HL-60/S4 (cell line): ENCODE measurements around the gene TCEA2.
"Not testable (repeated sequence)": the region's sequence is repeated elsewhere in the genome, so short reads cannot be mapped to it uniquely, and the experiment has no call there.

Experiments
- in situ Hi-C: fragments of 300-500 bp; cut with MboI; formaldehyde crosslinking; loops from 2 replicates; pipeline ENCODE4 v1.14.3; 2022; ENCODE audit warnings: low sequenced_read_pairs

TCEA2 gene

DNA sequence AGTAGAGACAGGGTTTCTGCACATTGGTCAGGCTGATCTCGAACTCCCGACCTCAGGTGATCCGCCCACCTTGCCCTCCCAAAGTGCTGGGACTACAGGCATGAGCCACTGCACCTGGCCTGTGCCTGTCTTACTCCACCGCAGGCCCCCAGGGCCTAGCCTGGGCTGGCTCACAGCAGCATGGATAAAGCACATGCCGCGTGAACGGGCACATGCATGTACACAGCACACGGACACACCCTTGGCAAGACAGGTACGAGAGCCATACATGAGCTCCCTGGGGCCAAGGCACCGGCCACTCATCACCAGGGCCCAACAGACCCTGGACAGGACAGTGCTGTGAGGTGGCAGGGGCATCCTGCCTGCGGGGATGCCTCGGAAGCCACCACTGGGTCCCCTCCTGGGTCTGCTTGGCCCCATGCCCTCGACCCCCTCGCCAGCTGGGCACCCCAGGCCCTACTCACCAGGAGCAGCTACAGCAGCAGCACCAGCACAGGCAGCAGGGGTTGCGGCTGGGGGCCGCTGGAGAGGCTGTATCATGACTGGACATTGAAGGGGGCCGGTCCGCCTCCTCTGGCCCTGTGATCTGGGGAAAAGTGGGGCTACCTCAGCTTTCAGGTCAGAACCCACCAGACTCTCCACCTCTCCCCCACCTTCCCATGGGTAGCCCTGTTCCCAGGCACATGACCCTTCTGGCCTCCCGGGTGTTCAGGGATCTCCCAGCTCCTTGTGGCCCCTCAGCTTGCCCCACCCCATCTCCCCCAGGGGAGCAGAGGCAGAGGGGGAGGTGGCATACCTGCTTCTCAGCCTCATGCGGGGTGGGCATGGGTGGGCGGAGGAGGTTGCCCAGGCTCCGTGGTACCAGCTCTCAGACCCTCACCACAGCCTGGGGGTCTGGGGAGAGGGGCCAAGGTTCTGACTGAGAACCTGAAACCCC lies 13.3 kb downstream of the TCEA2 start:
- in situ Hi-C loops: no loop called here

- in situ Hi-C loops: no loop called here
These were observed 14.1 kb downstream of the TCEA2 start for GRCh38 chr20:64077094-64077493.

DNA sequence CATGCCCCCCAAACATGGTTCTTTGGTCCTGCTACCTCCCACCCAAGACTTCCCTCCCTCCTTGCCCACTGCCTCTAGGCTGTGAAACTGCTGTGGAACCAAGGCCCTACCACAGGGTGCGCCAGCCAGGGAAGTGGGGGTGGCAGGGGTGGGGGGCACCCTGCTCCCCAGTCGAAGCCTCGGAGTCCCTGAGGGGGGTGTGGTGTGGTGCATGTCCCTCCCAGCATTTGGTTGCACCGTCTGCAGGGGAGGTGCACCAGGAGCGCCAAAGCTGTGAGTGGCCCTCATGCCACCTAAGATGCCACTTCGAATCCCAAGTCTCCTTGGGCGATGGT lies 14.5 kb downstream of the TCEA2 start:
- in situ Hi-C loops: no loop called here

DNA sequence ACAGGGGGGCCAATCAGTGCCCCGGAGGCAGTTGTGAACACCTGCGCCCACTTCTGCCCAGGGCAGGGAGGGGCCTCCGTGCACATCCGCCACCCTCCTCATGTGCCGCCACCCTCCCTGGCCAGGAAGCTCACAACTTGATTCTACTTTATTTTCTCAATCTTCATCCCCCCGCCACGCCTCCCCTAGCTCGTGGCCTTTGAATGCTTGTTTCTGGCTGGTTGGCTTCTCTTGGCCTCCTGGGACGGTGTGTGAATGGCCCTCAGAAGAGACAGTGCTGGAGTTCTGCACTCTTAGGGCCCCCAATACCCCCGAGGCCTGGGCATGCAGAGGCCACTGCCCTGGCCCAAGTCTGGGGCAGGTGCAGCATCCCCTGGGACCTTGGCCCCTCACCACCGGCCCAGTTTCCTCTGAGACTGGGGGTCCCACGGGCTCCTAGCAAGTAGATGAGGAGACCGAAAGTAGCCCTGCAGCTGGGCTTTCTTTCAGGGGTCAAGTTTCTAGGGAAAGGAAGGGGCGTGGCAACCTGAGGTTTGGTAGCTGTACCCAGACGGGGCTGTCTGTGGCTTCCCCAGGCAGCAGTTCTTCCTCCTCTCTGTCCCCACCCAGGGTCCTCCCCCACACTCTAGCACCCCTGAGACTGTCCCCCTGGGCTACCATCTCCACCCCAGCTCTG lies 15.0 kb downstream of the TCEA2 start:
- in situ Hi-C loops: no loop called here

- in situ Hi-C loops: no loop called here
These were observed 15.9 kb downstream of the TCEA2 start for GRCh38 chr20:64078934-64079272.

DNA sequence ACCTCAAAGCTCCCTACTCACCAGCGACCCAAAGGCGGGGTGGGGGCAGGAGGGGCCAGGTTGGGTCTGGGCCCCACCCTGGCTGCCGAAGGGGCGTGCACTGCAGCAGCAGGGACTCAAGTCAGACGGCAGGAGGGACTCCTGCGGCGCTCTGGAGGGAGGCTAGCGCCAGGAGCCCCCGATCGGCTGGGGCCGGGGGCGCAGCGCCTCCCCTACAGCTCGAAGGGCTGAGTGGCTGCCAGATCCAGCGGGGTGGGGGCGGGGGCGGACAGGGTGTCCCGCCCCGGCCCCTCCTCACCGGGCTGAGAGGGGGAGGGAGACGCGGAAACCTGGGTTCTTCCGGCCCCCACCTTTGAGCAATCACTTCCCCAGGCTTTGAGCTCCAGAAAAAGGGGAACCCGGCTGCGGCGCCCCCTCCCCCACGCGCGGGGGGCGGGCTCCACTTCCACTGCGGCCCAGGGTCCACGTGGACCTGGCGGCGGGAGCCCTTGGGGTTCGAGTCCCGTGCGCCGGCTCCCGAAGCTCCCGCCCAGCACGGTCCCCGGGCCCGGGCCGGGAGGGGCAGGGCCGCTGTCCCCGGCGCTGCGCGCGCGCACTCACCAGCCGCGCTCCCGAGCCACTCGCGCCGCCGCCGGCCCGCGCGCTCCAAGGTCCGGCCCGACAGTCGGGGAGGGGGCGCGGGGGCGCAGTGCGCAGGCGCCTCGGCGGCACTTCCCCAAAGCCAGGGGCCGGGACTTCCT lies 16.4 kb downstream of the TCEA2 start, which contains the start of gene RGS19:
Gene RGS19 (minus strand): TSS at position 246 of the 740 bp plus-strand sequence. CDS start 2,632 bp downstream, outside the sequence.
- in situ Hi-C loops: no loop called here

DNA sequence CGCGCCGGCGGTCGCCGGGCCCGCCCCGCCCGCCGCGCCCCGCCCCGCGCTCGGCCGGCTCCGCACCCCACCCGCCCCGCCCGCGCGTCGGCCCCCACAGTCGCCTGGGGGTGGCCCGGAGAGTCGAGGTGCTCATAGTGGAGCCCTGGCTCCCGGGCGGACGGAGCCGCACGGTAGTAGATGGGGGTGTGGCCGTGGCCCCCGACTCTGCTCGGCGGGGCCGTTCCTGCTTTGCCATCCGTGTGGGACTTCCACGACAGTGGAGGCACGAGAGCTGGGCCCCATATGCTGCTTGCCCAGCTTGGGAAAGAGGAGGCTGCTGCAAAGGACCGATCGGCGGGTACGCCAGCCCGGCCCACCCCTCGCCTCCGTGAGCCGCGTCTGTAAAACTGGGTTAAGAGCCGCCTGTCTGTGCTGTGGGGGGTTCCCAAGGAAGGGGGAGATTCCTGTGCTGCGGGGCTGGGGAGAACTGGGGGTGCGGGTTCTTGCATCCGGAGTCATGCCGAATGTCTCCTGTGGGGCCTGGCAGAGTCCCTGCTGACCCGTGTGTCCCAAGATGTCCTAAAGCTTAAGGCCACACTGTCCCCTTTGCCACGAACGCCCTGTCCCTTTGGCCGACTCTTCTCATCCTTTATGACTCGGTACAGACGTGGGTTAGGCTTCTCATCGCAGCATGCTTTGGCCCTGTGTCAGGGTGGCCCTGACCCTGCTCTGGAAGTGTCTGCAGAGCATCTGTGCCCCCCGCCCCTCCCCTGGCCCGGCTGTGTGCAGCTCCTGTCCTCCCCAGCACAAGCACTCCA lies 17.2 kb downstream of the TCEA2 start, which contains the start of gene OPRL1:
Gene OPRL1 (plus strand): TSS at position 70 of the 800 bp plus-strand sequence. CDS start 12,639 bp downstream, outside the sequence.
- in situ Hi-C loops: no loop called here

GRCh38 chr20:64080813-64081623 lies 18.0 kb downstream of the TCEA2 start:
- in situ Hi-C loops: no loop called here

DNA sequence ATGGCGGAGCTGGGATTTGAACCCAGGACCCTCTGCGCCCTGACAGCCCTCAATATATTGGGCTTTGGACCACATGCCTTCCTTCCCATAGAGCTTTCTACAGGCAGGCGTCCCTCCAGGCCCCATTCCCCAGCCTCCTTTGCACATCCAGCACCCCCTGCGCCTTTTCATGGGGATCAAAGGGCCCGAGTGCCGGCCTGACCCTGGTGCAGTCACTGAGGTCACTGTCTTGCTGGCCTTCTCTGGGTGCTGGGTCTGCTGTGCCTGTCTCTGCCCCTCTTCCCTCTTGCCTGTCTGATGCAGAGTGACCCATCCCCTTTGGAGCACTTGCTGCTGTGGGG lies 18.6 kb downstream of the TCEA2 start:
- in situ Hi-C loops: no loop called here

GRCh38 chr20:64082126-64082731 lies 19.2 kb downstream of the TCEA2 start:
- in situ Hi-C loops: no loop called here

DNA sequence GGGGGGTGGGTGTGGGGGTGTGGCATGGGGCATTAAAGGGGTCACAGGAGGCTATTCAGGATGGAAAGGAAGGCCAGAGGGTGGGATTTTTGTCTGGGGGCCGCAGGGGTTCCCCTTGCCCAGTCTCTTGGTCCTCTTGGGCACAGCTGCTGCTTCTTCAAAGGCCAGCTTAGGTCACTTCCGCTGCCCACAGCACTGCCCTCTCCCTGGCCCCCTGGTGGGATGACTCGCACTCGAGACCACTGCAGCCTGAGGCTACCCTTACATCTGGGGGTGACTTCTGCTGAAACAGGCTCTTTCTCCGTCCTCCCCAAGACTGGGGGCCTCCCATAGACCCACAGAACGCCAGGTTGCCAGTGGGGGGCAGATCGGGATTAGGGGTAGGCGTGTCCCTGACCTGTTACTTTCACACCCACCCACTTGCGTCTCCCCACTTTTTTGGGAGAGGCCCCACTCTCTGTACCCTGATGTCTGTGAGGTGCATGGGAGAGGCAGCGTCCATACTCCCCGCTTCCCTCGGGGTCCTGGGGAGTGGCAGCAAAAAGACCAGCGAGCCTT lies 19.9 kb downstream of the TCEA2 start:
- in situ Hi-C loops: no loop called here

GRCh38 chr20:64083378-64083803 lies 20.4 kb downstream of the TCEA2 start:
- in situ Hi-C loops: no loop called here

DNA sequence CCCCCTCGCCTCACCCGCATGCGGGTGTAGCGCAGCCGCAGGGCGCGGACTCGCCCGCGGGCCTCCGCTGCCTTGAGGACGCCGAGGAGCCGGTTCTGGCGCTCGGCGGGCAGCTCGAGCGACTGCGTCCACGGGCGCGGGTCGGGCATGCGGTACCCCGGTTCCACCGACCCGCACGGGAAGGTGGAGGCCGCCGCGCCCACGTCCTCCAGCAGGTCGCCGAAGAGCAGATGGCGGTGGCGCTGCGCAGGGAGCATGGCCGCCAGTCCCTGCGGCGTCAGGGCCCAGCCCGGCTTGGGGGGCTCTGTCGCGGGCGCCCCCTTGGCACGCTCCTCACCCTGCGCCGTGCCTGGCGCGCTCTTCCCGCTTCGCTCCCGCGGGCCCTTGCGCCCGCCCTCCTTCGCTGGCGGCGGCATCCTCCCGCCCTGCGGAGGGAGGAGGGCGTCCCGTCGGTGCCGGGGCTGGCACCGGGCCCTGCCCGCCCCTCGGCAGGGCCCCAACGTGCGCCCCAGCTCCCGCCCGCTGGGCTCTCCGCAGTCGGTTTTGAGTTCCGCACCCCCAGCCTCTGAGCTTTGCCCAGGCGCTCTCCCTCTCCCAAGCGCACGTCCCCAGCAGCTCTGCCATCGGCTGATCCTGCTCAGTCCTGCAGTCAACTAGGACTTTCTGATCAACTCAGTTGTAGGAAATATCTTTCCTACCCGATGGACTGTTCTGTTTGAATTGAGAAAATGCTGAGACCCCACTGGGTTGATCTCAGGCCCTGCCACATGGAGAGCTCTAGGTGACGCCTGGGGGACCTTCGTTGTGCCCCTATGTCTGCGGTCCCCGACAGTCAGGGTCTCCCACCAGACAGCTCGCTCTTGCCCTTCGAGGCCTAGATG lies 21.0 kb downstream of the TCEA2 start, which contains the start of gene LKAAEAR1:
Gene LKAAEAR1 (minus strand): TSS at position 595 of the 881 bp plus-strand sequence. CDS start 179 bp downstream, at position 416.
- in situ Hi-C loops: no loop called here

DNA sequence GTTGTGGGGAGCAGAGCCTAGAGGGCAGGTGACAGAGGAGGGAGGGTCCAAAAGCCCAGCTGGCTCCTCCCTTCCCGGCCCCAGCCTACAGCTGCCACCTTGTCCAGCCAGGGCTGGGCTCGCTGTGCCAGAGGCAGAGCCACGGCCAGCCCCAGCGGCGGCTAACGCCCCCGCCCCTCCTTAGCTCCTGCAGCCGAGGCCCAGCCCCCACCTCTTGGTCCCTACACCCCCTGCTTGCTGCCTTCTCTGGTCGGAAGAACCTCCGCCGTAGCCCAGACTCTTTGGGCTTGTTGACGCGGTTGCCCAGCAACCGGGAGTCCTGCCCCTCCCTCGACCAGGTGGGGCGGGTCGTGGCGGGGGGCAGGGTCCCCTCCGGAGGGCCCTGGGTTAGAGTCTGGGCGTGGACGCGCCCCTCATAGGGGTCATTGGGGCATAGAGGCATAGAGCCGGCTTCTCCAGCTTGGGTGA lies 21.7 kb downstream of the TCEA2 start:
- in situ Hi-C loops: no loop called here

DNA sequence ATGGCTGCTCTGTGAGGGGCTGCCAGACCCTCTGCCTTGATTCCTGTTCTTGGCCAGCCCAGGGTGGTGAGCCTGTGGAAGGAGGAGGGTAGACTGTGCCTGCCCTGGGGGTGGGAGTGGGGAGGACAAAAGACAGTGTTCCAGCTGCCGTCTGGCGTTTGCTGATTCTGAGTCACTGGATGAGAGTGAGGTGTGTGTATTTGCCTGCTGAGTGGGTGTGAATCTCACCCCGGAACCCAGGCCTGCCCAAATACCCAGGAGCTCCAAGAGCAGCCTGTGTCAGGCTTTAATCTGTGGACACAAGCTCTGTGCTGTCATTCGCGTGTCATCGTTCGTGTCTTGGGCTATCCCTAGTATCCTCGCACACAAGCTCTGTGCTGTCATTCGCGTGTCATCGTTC lies 23.8 kb downstream of the TCEA2 start:
- in situ Hi-C loops: no loop called here

- in situ Hi-C loops: not testable (repeated sequence)
These were observed 24.3 kb downstream of the TCEA2 start for GRCh38 chr20:64087226-64087825.

DNA sequence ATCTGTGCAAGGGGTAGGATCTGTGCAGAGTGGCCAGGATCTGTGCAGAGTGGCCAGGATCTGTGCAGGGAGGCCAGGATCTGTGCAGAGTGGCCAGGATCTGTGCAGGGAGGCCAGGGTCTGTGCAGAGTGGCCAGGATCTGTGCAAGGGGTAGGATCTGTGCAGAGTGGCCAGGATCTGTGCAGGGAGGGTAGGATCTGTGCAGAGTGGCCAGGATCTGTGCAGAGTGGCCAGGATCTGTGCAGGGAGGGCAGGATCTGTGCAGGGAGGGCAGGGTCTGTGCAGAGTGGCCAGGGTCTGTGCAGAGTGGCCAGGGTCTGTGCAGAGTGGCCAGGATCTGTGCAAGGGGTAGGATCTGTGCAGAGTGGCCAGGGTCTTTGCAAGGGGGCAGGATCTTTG lies 25.6 kb downstream of the TCEA2 start:
- in situ Hi-C loops: not testable (repeated sequence)
